ENCODE results near the gene AGRN.

DNA sequence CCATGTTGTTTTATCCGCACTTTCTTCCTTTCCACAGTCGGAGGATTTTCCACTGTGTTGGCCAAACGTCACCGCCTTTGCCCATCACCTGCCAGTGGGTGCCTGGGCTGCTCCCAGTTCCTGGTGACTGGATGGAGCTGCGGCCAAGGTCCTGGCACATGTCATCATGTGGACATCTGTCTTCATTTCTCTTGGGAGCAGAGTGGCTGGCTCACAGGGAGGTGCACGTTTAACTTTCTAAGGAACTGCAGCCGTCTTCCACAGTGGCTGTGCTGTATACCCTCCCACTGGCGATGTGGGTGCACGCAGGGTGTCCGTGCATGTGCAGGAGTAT is 73.7 kb downstream of the AGRN start:
- TF ChIP-seq POLR2A (IDR thresholded peaks at IDR 0.05), result no peak
- no peak for TF ChIP-seq CTCF (IDR thresholded peaks at IDR 0.05)
